Measurements from ENCODE around the gene MFF. TPM values are rescaled to one million over a fixed set of nuclear protein-coding genes. Genes with fewer than 3 reads are reported as not detected.
A peak's percentile ranks its signal among the peaks of the same experiment; 100 is the strongest.

Gene MFF
- total RNA-seq, 1 donor from 2014 or later: 103 TPM

DNA sequence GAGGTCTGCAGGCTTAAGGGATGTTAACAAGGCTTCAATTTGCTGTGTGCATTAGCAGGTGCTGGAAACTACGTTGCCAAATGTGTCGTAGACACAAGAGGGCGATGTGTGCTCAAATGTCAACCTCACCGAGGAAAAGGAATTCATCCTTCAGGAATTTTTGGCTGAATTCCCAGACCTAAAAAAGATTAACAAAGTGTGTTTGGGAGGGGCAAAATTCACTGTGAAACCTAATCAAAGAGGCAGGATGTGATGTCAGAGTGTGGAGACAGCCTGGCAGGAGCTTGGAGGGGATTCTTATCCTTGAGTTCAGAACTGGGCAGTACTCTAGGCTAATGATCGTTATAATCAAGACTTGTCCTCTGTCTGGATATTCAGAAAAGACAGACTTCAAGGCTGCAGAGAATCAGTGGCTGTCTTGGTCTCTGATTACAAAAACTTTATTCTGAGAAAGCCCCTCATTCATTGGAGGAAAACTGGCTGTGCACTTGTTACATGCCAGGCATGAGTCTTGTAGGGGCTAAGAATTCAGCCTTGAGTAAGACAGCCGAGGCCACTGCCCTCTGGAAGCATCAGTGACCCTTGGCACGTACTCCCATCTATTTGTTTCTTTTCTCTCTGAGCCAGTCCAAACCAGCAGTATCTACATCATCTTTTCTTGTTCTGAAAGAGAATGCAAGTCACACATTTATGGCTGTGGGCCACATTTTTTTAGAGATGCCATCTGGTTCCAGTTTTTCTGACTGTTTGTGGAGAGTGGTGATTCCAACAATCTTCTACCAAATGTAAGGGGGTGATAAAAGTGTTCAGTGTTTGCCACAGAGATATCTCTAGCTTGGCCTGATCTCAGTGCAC lies 81.4 kb downstream of the MFF start:
- DNase-seq (ENCODE audit: low read depth): peak; percentile 98

Other genes with a start within 250 kb of the MFF start
- 0.36 and 0.64 TPM in 2 replicates for gene COL4A4, start 161.0 kb upstream of the MFF start, total RNA-seq
- 0.08 and 1.4 TPM in 2 replicates for gene COL4A3, start 160.6 kb upstream of the MFF start, total RNA-seq
- not detected in 2 replicates for gene TM4SF20, start 54.1 kb downstream of the MFF start, total RNA-seq
- not detected in 2 replicates for gene SCYGR1, start 62.7 kb downstream of the MFF start, total RNA-seq
- gene AGFG1, start 146.9 kb downstream of the MFF start, total RNA-seq: 153 and 161 TPM in 2 replicates